Measurements from ENCODE around the gene MDM2. TPM values are rescaled to one million over a fixed set of nuclear protein-coding genes. Genes with fewer than 3 reads are reported as not detected.

Gene MDM2
- total RNA-seq, result 10 to 100 TPM; 74.7 to 92.1 (median 91.3) TPM
- long read RNA-seq, donor 1, full-length matches to known transcripts, result 2 of 7 reads
- long read RNA-seq, donor 1, partial matches to known transcripts, result 0 of 7 reads
- long read RNA-seq, donor 1, other reads (novel, unspliced or antisense), result 5 of 7 reads
- long read RNA-seq, donor 2, full-length matches to known transcripts, result 4 of 8 reads
- long read RNA-seq, donor 2, partial matches to known transcripts, result 1 of 8 reads
- long read RNA-seq, donor 2, other reads (novel, unspliced or antisense), result 3 of 8 reads

DNA sequence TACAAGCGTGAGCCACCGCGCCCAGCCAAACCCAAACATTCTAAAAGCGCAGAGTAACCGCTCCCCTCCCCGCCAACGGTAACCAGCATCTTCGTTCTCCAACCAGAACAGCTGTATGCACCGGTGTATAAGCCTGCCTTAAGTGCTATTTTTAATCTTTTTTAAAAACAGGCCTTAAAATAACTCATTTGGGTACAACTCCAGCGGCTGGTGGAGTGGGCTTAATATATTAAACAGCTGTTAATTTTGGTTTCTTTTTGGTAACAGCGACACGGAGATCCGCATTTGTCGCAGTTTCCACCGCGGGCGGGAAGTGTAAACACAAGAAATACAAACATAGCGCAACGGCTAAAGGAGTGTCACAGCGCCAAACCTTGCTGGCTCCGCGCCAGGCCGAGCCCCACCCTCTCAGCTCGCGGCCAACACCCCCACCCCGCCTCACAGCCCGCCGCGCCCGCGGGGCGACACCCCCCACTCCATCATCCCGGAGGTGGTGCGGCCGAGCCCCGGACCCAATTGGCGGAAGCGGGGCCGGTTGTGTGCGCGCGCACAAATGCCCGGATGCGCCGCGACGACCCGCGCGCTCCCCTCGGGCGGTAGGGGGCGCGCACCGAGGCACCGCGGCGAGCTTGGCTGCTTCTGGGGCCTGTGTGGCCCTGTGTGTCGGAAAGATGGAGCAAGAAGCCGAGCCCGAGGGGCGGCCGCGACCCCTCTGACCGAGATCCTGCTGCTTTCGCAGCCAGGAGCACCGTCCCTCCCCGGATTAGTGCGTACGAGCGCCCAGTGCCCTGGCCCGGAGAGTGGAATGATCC, at the start of gene MDM2:
Gene MDM2 (plus strand): TSS at position 602 of the 812 bp plus-strand sequence. CDS start 301 bp downstream, outside the sequence.
- Histone ChIP-seq H3K4me3 (peak within 1 kb of the TSS; percentile 69), H3K9me3 (no peaks in the 10 kb centered on the region), H3K36me3 (ENCODE audit: low read depth) (no peaks in the 10 kb centered on the region), H3K4me1 (ENCODE audit: low read depth) (peaks cover 31% of the 10 kb centered on the region)
- TF ChIP-seq, protein P1, sequence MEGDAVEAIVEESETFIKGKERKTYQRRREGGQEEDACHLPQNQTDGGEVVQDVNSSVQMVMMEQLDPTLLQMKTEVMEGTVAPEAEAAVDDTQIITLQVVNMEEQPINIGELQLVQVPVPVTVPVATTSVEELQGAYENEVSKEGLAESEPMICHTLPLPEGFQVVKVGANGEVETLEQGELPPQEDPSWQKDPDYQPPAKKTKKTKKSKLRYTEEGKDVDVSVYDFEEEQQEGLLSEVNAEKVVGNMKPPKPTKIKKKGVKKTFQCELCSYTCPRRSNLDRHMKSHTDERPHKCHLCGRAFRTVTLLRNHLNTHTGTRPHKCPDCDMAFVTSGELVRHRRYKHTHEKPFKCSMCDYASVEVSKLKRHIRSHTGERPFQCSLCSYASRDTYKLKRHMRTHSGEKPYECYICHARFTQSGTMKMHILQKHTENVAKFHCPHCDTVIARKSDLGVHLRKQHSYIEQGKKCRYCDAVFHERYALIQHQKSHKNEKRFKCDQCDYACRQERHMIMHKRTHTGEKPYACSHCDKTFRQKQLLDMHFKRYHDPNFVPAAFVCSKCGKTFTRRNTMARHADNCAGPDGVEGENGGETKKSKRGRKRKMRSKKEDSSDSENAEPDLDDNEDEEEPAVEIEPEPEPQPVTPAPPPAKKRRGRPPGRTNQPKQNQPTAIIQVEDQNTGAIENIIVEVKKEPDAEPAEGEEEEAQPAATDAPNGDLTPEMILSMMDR (IDR thresholded peaks at IDR 0.05), result peak; percentile 97
- DNase-seq (peak; percentile 97 to 99 (median 98)), ATAC-seq (peak; percentile 92)
- intact Hi-C loops (cut with DNase I, micrococcal nuclease), result no loop called here

DNA sequence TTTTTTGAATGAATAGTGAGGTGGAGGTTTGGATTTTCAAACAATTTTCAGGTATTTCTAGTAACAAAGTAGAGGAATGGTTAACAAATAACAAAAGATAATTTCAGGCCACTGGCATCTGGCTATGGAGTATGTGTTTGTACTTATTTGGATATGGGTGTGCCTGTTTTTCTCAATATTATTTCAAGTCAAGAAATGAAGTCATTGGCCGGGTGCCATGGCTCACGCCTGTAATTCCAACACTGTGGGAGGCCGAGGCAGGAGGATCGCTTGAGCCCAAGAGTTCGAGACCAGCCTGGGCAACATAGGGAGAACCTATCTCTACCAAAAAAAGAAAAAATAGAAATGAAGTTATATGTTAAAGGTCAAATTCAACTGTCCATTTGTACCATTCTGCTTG, 48.1 kb upstream of the MDM2 start:
- Histone ChIP-seq H3K4me3 (no peak overlapping the region), H3K9me3 (no peaks in the 10 kb centered on the region), H3K36me3 (ENCODE audit: low read depth) (no peaks in the 10 kb centered on the region), H3K4me1 (ENCODE audit: low read depth) (no peaks in the 10 kb centered on the region)
- TF ChIP-seq, protein P1 (IDR thresholded peaks at IDR 0.05), result no peak
- ATAC-seq, result no peak
- intact Hi-C loops (cut with DNase I, micrococcal nuclease), result no loop called here
- DNase-seq, result no peak

DNA sequence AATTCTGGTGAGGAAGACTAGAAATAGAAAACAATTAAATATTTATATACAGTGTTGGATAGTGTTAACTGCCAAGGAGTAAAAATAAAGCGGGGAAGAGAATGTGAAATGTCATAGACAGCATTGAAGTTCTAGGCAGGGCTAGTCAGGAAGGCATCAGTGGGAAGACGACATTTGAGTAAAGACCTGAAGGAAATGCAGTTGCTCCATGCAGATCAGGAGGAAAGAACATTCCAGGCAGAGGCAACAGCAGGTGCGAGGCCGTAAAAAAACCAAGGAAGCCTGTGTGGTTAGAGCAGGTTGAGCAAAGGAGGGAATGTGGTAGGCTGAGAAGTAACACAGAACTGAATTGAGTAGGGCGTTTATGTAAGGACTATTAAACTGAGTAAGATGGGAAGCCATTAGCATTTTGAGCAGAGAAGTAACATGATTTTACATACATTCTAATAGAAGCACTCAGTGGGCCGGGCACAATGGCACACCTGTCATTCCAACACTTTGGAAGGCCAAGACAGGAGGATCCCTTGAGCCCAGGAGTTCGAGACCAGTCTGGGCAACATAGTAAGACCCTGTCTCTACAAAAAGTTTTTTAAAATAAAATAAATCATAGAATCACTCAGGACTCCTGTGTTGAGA, 47.1 kb upstream of the MDM2 start:
- no peak for ATAC-seq
- no peak overlapping the region for H3K4me3 ChIP-seq
- TF ChIP-seq, protein P1 (IDR thresholded peaks at IDR 0.05), result no peak
- intact Hi-C loops (cut with DNase I, micrococcal nuclease), result no loop called here
- DNase-seq, result no peak
- no peaks in the 10 kb centered on the region for H3K4me1 ChIP-seq (ENCODE audit: low read depth)
- no peaks in the 10 kb centered on the region for H3K9me3 ChIP-seq
- no peaks in the 10 kb centered on the region for H3K36me3 ChIP-seq (ENCODE audit: low read depth)

DNA sequence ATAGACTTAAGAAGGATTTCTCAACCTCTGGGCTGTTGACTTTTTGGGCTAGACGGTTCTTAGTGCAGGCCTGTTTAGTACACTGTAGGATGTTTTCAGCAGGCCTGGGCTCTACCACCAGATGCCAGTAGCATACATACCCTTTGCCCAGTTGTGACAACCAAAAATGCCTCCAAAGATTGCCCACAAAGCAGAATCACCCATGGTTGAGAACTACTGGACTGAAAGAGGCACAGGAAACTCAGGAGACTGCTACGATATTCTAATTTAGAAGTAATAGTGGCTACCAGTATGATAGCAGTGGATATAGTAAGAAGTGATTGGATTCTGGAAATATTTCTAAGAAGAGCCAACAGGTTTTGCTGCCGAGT, 46.5 kb upstream of the MDM2 start:
- Histone ChIP-seq H3K4me1 (ENCODE audit: low read depth) (no peaks in the 10 kb centered on the region), H3K9me3 (no peaks in the 10 kb centered on the region), H3K4me3 (no peak overlapping the region), H3K36me3 (ENCODE audit: low read depth) (no peaks in the 10 kb centered on the region)
- TF ChIP-seq, protein P1 (IDR thresholded peaks at IDR 0.05), result no peak
- DNase-seq, result no peak
- intact Hi-C loops (cut with DNase I, micrococcal nuclease), result no loop called here
- no peak for ATAC-seq

DNA sequence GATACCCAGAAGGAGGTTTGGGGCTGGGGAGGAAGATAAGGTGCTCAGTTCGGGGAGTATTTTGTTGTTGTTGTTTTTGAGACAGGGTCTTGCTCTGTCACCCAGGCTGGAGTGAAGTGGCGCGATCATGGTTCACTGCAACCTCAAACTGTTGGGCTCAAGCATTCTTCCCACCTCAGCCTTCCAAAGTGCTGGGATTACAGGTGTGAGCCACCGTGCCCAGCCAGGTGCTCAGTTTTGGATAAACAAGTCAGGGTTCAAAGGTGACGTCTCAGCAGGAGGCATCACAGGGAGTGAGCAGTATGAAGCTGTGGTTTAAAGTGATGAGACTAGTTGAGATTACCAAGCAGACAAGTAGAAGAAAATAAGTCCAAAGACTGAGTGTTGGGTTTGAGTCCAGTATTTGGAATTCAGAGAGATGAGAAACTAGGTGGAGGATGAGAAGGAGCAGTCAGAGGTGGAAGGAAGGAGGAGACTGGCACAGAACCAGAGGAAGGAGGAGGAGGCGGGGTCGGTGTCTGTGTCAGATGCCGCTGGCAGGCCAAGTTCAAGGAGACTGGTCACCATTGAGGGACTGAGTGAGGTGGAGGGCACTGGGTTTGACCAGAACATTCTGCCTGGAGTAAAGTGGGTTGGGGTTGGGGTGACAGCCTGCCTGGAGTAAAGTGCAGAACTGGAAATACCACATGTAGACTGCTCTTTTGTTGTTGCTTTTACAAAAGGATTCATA, 45.9 kb upstream of the MDM2 start:
- Histone ChIP-seq H3K4me3 (no peak overlapping the region), H3K9me3 (no peaks in the 10 kb centered on the region), H3K36me3 (ENCODE audit: low read depth) (no peaks in the 10 kb centered on the region), H3K4me1 (ENCODE audit: low read depth) (no peaks in the 10 kb centered on the region)
- DNase-seq (no peak), ATAC-seq (peak; percentile 14)
- intact Hi-C loops (cut with DNase I, micrococcal nuclease), result no loop called here
- TF ChIP-seq, protein P1 (IDR thresholded peaks at IDR 0.05), result no peak
